HG03432 (cell line): ENCODE data around the gene NCS1.
"Not testable (repeated sequence)": the region's sequence is repeated elsewhere in the genome, so short reads cannot be mapped to it uniquely, and the experiment has no call there.

Experiments used
- ATAC-seq: cut with Tn5 transposase; IDR thresholded peaks from one replicate; pipeline ENCODE4 v1.9.1; 2021; ENCODE audit warnings: mild to moderate bottlenecking, moderate library complexity; ENCODE audit not compliant: unreplicated experiment

The NCS1 gene

DNA sequence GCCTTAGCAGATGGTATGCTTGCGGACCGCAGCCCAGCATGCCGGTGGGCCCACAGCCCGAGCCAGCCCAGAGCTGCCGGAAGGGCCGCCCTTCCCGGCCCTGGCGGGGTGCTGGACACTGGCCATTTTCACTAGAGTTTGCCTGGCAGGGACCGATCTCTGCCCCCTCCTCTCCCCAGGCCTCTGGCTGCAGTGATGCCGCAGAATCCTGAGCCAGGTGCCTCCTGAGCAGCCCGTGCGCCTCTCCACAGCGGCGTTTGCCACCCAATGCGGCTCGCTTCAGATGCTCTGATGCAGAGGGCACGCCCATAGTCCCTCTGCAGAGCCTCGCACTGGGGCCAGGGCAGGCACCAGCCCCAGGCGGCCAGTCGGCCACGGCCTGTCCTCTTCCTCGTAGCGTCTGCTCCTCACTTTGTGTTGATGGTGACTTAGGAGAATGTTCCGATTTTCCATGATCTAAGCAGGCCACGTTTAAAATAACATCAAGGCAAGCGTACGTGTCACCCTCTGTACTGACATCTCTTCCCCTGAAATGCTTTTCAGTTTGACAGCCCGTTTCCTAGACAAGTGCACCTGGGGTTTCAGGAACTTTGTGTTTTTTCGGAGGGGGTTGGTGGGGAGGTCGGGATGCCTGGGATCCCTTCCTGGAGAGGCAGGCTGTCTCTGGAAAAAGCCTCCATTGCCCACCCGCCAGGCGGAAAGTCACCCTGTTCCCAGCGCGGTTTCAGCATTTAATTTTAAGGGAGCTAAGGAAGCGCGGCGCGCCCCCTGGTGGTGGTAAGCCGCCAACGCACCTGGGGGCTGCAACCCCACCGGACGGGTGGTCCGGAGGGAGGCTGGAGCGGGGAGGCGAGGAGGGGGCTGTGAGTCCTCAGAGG, 63.6 kb downstream of the NCS1 start:
- ATAC-seq: no peak

DNA sequence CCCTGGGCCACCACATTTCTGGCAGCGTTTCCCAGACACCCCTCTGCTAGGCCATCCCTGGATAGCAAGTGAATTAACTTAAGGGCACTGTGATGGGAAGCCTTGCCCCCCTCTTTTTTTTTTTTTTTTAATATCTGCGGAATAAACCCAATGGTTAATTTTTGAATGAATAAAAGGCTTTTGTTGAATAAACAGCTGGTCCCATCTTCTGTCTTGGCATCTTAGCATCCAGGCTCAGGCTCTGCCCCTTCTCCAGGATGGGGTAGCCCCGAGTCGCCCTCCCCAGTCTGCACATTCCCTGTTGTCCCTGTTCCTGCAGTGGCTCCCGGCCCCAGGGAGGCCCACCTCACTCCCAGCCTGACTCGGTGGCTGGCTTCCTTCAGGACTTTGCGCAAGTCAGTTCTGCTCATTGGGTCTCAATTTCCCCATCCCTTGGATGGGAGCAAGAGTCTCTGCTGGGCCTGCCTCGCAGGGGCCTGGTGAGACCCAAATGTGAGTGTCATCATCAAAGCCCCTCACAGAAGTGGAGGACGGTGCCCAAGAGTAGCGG, 64.3 kb downstream of the NCS1 start:
- no peak for ATAC-seq

DNA sequence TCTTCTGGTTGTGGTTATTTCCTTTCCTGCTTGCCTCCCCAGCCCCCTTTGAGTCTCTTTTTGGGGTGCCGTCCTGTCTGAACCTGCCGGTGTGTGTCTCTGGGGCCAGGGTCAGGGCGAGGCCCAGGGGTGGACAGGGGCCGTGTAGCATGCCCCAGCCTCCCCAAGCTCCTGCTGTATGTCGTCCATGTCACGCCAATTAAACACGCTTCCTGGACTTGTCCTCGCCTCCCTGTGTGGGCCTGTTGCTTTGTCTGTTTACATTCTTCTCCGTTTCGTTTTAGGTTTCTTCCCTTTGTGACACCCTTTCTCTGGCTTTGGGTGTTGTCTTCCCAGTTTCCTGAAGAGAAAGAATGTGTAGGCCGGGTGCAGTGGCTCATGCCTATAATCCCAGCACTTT, 64.9 kb downstream of the NCS1 start:
- ATAC-seq: no peak

DNA sequence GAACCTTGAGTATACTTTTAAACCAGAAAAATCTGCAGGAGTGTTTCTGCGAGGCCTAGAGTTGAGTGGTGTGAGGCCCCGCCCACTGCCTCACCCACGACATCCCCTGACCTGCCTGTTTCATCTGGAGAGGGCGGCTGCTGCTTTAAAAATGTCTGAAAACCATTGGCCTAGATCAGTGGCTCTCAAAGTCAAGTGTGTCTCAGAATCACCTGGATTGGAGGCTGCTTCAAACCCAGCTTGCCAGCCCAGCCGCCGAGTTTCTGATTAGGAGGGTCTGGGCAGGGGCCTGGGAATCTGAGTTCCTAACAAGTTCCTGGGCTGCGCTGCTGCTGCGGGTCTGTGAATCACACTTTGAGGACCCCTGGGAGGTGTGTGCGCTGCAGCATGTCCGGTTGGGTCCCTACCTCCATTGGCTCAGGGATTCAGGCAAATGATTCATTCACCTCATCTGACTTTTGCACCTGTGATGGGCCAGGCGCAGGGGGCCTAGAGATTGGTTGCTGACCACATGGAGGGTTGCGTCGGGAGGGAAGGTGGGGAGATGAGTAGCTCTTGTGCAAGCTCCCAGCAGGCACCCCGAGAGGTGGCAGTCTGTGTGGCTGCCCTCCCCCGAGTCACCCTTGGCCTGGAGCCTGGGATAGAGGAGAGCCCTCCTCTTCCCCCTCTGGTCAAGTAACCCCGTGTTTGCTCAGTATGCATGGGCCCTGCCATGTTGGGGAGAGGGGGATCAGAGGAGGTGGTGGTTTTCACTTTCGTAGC, 65.7 kb downstream of the NCS1 start:
- ATAC-seq: no peak

DNA sequence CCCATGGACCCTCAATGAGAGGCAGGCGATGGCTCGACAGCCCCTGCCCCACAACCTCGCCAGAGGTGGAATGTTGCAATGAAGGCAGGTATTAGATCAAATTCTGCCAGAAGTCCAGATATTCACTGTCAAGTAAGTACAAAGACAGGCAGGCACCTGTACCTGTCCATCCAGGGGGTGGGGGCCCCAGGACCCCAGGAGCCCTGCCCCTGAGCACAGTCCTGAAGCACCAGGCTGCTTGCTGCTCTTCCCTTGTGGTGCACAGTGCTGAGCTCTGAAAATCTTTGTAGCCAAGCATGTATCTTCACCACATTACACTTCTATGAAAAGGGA, 67.1 kb downstream of the NCS1 start:
- ATAC-seq: no peak

DNA sequence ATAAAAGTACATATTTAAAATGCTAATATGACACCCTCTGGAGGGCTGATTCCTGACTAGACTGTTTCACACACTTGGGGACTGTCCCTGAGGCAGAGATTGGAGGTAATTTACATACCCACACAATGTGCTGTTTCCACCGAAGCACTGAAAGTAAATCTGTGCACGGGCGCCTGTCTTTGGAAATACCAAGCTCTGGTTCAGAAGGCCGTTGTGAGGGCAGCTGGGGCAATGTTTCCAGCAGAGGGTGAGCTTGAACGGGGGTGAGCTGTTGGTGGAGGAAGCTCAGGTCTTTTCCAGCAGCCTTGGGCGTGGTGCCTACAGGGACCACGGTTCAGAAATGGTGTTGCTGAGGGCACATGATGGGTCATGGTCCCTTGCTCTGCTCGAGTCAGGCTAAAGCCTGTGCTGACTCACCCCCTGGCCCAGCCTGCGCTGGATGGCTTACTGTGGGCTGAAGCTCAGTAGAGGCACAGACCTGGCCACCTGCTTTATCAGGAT, 67.6 kb downstream of the NCS1 start:
- peak; percentile 62 for ATAC-seq

DNA sequence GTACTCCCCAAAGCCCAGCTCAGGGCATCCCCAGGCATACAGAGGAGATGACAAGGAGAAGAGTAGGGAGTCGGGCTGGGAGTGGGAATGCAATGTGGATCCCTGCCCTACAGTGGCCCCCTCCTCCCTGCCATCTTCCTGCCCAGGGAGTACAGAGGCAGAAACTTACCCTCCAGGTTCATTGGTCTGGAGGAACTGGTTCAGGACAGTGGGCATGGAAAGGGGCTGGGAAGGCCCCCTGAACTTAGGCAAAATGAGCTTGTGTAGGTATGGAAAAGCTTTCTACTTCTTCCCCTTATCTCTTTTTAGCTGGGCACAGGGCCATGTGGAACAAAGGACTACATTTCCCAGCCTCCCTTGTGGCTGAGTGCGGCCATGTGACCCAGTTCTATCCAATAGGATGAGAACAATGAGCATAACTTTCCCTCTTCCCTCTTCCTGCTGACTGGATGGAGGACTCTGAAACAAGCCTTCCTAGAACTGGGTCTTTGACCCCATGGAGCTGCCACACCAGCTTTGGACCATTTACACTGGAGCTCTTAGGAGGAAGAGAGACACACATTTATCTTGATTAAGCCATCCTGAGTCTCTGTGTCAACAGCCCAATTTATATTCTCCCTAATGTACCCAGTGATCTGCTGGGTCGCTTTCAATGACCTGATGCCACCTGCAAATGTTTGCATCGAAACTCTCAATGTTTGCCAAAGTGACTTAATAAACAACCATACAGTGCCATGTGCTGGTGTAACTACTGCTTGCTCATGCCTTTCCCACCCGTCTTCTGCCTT, 68.4 kb downstream of the NCS1 start:
- peak; percentile 35 for ATAC-seq

DNA sequence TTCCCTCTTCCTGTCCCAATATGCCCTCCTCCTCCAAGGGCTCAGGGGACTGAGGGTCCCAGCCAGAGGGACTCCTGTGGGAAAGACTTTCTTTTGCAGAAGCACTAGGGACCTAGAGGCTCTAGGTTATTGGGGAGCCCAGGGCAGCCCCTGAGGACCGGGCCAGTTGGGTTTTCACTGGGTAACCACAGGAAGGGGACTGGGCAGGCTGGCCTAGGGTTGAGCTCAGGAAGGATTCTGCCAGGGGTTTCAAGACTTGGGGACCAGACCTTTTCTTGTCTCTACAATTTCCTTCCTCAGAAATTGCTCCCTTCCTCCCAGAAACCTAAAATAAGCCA, 69.0 kb downstream of the NCS1 start:
- no peak for ATAC-seq

DNA sequence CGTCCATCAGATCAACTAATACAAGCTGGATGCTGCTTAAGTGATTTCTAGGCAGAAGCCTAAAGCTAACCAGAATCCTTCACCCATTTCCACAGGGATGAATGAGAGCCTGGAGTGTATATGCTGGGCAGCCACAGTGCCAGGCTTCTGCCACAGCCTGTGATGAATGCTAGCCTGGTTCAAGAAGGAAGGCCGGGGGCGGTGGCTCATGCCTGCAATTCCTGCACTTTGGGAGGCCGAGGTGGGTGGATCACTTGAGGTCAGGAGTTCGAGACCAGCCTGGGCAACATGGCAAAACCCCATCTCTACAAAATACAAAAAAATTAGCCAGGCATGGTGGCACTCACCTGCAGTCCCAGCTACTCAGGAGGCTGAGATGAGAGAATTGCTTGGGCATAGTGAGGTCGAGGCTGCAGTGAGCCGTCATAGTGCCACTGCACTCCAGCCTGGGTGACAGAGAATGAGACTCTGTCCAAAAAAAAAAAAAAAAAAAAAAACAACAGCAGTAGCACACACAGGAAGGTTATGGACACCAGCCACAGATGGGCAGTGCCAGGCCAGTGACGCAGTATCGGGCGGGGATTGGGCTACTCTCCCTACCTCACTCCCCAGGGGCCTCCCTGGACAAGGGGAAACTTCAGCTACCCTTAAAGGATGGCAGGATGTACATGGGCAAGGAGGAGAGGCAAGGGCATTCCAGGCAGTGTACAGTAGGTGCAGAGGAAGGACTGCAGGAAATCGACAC, 70.2 kb downstream of the NCS1 start:
- no peak for ATAC-seq

DNA sequence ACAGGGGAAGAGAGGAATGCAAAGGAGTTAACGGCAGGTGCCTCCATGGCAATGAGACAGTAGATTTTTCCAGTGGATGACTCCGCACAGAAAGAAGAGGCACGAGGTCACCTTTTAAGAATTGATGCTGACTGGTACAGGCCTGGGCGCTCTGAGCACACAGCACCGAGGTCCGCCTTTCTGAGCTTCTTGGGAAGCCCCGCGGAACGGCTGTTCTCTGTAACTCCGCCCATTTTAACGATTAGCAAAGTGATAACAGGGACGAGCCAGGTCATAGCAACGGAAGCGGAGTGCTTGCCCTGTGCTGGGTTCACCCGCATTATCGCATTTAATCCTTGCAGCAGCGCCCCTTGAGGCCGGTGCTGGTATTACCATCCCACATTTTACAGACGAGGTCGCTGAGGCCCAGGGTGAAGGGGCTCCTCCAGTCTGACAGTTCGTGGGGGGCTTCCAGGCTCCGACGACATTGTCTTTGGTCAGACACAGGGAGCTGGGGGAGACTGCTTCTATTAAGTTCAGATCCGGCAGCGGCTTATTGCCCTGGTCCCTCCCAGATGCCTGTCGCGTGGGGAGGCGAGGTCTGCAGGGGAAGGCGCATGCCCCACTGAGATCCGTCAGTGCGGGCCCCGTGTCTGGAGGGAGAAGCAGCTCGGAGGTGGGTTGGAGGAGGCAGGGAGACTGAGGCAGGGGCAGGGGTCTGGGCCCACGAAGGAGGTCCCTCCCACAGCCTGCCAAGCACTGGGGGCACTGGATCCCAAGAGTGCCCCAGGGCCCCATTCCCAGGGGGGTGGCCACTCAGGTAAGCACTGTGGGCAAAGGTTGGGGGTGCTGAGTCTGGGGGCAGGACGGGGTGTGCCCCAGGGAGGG, 71.0 kb downstream of the NCS1 start:
- peak; percentile 42 for ATAC-seq

DNA sequence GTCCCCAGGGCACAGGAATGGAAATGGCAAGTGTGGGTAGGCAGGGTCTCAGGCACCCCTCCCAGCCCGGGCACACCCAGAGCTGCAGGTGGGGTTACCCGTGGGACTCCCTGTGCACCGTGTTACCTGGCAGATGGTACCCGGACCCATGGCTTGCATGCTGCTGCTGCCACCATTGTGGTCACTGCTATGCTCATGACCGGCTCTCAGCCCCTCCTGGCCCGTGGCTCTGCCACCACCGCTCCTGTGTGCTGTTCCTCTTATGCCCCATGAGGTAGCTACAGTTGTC, 71.6 kb downstream of the NCS1 start:
- ATAC-seq: no peak

DNA sequence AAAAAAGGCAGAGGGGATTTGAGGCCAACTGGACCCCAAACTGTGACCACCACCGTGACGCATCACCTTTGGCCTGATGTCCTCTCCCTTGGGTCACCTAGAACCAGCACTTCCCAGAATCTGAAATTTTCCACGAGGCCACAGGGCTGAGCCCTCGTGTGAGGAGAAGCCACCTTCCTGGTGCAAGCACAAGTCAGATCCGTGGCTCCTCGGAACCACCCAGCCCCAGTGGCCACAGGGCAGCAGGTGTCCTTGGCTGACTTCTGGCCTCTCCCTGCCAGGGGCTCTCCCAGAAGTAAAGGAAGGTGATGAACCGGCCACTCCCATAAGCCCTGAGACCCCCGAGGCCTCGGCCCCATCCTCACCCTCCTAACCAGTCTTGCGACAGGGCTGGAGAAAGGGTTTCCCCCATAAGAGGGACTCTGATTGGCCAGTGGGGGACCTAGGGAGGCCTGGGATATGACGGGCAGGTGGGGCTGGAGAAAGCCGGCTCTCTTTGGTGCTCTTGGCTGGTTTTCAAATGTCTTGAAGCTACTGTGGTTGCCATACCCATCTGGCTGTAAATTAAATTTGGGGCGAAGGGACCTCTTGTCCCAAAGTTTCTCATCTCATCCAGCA, 72.5 kb downstream of the NCS1 start:
- ATAC-seq: no peak

DNA sequence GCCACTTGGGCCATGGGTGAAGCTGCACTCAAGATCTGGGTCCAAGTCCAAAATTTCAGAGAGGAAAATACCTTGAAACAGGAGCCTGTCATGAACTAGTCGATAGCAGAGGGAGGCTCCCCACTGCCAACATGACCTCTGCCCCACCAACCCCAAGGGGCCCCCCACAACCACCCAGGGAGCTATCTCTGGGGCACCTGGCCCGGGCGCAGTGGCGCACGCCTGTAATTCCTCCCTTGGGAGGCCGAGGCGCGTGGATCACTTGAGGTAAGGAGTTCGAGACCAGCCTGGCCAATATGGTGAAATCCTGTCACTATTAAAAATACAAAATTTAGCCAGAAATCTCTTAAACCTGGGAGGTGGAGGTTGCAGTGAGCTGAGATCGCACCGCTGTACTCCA, 73.3 kb downstream of the NCS1 start:
- ATAC-seq: no peak

DNA sequence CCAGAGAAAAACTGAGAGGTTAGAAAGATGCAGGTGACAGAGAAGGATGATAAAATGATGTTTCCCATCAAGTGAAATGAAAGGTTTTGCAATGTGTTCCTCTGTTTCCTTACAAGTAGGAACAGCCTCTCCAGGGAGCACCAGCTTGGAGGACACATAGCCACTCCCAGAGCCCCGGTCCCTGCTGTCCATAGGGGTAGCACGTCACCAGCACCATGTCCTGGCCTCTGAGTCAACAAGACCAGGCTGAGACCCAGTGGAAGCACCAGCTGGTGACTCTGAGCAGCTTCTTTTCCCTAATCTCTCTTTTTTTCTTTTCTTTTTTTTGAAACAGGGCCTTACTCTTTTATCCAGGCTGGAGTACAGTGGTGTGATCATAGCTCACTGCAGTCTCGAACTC, 73.9 kb downstream of the NCS1 start:
- ATAC-seq: no peak

DNA sequence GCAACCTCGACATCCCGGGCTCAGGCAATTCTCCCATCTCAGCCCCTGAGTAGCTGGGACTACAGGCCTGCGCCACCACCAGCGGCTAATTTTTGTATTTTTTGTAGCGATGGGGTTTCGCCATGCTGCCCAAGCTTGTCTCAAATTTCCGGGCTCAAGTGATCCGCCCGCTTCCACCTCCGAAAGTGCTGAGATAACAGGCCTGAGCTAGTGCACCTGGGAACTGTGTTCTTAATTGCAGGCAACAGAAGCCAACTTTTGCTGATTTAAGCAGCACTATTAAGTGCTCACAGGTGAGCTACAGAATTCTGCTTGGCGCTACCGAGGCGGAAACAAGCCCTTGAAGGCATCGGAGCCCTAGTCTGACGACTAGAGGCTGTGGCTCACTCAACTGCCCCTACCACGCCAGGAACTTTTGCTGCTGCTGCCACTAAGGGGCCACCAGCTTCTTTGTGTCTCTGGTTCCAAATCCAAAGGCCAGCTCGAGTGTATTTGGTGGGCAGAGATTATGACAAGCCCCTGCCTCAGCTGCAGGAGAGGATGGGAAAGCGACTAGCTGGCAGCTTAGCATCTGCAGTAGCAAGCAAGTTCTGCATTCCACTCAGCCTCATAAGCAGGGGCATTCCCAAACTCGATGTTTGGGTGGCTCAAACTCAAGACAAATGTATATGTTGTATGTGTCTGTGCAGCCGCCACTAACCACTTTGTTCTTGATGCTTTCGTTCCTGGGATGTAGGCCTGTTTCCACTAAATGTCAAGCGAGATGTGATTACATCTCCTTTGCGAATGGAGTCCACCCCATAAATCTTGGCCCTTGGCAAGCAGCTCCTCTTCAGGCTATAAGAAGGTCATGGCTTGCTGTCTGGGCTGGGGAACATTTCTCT, 82.8 kb downstream of the NCS1 start:
- no peak for ATAC-seq

DNA sequence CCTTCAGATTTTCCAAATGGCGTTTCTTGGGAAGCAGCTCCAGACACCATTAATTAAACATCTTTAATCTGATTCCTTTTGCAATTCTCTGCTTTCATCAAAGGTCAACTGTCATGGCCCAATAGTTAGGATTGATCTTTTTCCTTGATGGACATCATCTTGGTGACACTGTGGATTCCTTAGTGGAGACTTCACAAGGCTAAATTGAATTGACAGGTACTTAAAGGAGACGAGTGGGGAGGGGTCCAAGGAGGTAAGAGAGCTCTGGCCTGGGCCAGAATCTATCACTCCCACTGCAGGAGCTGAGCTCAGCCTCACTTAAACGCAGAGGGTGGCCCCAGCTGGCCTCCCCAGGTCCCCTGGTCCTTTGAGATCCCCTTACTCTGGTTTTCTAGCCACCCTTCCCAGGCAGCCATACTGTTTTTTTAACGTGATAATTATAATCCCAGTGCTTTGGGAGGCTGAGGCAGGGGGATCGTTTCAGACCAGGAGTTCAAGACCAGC, 83.5 kb downstream of the NCS1 start:
- no peak for ATAC-seq

DNA sequence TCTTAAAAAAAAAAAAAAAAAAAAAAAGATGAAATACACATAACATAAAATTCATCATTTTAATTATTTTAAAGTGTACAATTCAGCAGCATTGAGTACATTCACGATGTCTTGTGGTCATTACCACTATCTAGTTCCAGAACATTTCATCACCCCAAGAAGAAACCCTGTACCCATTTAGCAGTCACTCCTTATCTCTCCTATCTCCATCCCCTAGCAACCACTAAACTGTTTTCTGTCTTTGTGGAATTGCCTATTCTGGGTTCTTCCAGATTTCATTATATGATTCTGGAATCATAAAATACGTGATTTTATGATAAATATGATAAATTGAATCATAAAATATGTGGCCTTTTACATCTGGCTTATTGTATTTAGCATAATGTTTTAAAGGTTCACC, 84.4 kb downstream of the NCS1 start:
- no peak for ATAC-seq

DNA sequence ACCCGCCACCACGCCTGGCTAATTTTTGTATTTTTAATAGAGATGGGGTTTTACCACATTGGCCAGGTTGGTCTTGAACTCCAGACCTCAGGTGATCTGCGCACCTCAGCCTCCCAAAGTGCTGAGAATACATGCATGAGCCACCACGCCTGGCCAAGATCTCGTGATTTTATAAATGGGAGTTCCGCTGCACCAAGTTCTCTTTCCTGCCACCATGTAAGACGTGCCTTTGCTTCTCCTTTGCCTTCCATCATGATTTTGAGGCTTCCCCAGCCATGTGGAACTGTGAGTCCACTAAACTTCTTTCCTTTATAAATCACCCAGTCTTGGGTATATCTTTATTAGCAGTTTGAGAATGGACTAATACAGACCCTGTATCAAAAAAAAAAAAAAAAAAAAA, 85.9 kb downstream of the NCS1 start:
- not testable (repeated sequence) for ATAC-seq
